Peyer's patch (tissue), 4 donors: ENCODE results near the gene MEN1.

Experiments used
- CTCF ChIP-seq, 6 experiments: fragments of 450-650 bp in 4 of 6; fragments of 200-600 bp in 2 of 6; sonication (generic) in 1 of 6; IDR thresholded peaks; one replicate each; pipeline ENCODE4 v1.5.1; 2017 to 2019; ENCODE audit warnings: antibody characterized with exemption in 6 of 6, mild to moderate bottlenecking in 3 of 6, moderate library complexity in 1 of 6
- POLR2A ChIP-seq, 2 donors: fragments of 450-650 bp; IDR thresholded peaks; one replicate each; pipeline ENCODE4 v1.5.1; 2017; ENCODE audit warnings: antibody characterized with exemption in 2 of 2, mild to moderate bottlenecking in 2 of 2, moderate library complexity in 2 of 2

GRCh38 chr11:64774144-64774543, 36.2 kb downstream of the MEN1 start:
- TF ChIP-seq CTCF (IDR thresholded peaks at IDR 0.05) (no peak), POLR2A (IDR thresholded peaks at IDR 0.05) (no peak)
